ENCODE results near the gene TXNRD1.

- TF ChIP-seq POLR2A (IDR thresholded peaks at IDR 0.05) (no peak), CTCF (IDR thresholded peaks at IDR 0.05) (no peak), POLR2AphosphoS5 (IDR thresholded peaks at IDR 0.05) (no peak)
Measured at GRCh38 chr12:104281636-104282035, 66.1 kb downstream of the TXNRD1 start.
